Fibroblast of pulmonary artery (primary cell): ENCODE measurements around the gene MYMK.

Experiments
- DNase-seq: peaks from one replicate; pipeline ENCODE4 v3.0.0-alpha.2; 2010; ENCODE audit warnings: low read depth
- H3K4me3 ChIP-seq: replicated peaks from 2 replicates; pipeline ENCODE4 v1.5.1; 2011; ENCODE audit warnings: low read depth, mild to moderate bottlenecking, control low read depth, low read length, moderate library complexity
- CTCF ChIP-seq: IDR thresholded peaks from 2 replicates; pipeline ENCODE4 v1.5.1; 2011; ENCODE audit warnings: mild to moderate bottlenecking, control low read depth, low read length, inconsistent platforms; ENCODE audit errors: missing control alignments

The MYMK gene

DNA sequence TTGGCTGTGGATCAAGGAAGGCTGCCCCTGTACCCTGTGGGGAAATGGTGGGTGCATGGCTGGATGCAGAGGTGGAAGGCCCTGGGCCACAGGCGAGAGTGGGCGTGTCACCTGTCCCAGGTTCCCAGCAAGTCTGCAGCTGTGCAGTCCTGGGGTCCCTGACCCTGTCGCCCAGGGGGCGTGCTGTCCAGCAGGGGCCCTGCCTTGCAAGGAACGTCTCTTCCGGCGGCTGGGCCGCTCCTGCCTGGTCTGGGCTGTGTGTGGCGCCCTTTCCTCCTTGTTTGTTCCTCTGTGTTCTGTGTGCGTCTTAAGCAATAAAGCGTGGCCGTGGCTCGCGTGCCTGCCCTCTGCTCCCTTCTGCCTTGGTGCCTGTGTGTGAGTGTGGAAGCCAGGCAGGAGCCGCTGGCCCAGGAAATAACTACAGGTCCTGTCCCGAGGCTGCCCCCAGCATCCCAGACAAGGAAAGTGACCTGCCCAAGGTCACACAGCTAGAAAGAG is 54.3 kb downstream of the MYMK start:
- TF ChIP-seq CTCF, result no peak
- no peak for DNase-seq
- H3K4me3 ChIP-seq, result no peak overlapping the region

- H3K4me3 ChIP-seq, result no peak overlapping the region
- no peak for TF ChIP-seq CTCF
- no peak for DNase-seq
Measured at GRCh38 chr9:133468777-133469421, 55.9 kb downstream of the MYMK start.

DNA sequence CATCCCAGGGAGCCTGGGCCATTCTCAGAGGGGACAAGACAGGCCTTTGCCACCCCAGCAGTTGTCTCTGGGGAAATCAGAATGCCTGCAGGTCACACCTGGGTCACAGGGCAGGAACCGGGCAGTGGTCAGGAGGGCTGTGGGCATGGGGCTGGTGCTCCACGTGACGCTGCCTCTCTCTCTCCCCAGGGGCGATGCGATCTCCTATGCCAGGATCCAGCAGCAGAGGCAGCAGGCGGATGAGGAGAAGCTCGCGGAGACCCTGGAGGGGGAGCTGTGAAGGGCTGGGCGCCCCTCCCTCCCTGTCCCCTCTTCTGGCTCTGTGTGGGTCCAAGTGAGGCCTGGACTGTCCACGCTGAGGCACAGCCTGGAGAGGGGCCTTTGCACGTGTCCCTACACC is 56.4 kb downstream of the MYMK start:
- no peak overlapping the region for H3K4me3 ChIP-seq
- no peak for DNase-seq
- no peak for TF ChIP-seq CTCF

DNA sequence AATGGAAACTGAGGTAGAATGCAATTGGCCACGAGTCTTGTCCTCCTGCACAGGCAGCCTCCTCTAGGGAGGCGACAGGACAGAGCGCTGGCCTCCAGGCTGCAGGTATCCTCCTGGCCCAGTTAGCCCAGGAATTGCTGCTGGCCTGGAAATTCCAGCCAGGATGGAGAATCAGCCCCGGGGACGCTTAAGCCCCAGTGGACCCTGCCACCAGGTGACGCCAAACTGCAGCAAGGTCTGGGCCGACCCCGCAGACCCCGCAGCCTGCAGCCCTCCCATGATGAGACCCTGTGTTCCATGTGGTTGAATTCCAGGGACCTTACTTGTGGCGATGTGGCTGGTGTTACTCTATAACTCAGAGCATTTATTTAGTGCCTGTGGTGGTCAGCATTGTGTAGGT is 57.7 kb downstream of the MYMK start:
- TF ChIP-seq CTCF, result no peak
- H3K4me3 ChIP-seq, result no peak overlapping the region
- no peak for DNase-seq

GRCh38 chr9:133465984-133466383 is 58.8 kb downstream of the MYMK start:
- DNase-seq, result no peak
- no peak for TF ChIP-seq CTCF
- H3K4me3 ChIP-seq, result no peak overlapping the region

GRCh38 chr9:133464638-133465037 is 60.1 kb downstream of the MYMK start:
- DNase-seq, result no peak
- TF ChIP-seq CTCF, result no peak

More at GRCh38 chr9:133464638-133465037, 60.1 kb downstream of the MYMK start:
- no peak overlapping the region for H3K4me3 ChIP-seq
